Lower leg skin (tissue), 4 donors: ENCODE data around the gene STPG2. TPM values are rescaled to one million over a fixed set of nuclear protein-coding genes. Genes with fewer than 3 reads are reported as not detected.

Experiments
- DNase-seq, 2 donors: peaks; one replicate each; pipeline ENCODE4 v3.0.0-alpha.2; 2019; ENCODE audit warnings: low spot score in 2 of 2
- H3K4me3 ChIP-seq: fragments of 200-600 bp; sonication (generic); 2 replicates; pipeline ENCODE4 v1.5.1; 2017; ENCODE audit warnings: mild to moderate bottlenecking, low read depth; ENCODE audit not compliant: poor library complexity, severe bottlenecking
- CTCF ChIP-seq, 3 donors: fragments of 450-650 bp; IDR thresholded peaks; one replicate each; pipeline ENCODE4 v1.5.1; 2016; ENCODE audit warnings: antibody characterized with exemption in 3 of 3, mild to moderate bottlenecking in 3 of 3, moderate library complexity in 2 of 3
- POLR2A ChIP-seq, 2 donors: fragments of 450-650 bp; IDR thresholded peaks; one replicate each; pipeline ENCODE4 v1.6.1; 2016 to 2017; ENCODE audit warnings: antibody characterized with exemption in 2 of 2, mild to moderate bottlenecking in 1 of 2, moderate library complexity in 1 of 2
- WGBS, 2 donors: methylation state at CpG; one replicate each; pipeline ENCODE4 v1.1.5; 2018; 5-methylcytosine and 5-hydroxymethylcytosine counted together
- intact Hi-C: fragments of 100-400 bp; cut with DNase I; formaldehyde crosslinking; loops from one replicate; pipeline ENCODE4 v1.15.0; 2023; ENCODE audit warnings: low total_unique reads
- total RNA-seq, 4 donors: library from RNA; depleted of rRNA; stranded (reverse); fragments of >200 nt; gene quantifications; one replicate each; pipeline ENCODE4 v1.1.0, GENCODE V29; 2016

Gene STPG2
- total RNA-seq, 4 donors from 2014 or later: 0.21 to 0.84 (median 0.38) TPM

- no peak for DNase-seq
- H3K4me3 ChIP-seq: no peak overlapping the region
- TF ChIP-seq CTCF (IDR thresholded peaks at IDR 0.05) (no peak), POLR2A (IDR thresholded peaks at IDR 0.05) (no peak)
- whole genome bisulfite sequencing, 2 donors: 81 to 82% methylated on average over 3 of the region's 3 CpGs
- intact Hi-C loops: no loop called here
These were observed 487.1 kb downstream of the STPG2 start for GRCh38 chr4:97656044-97656720.

GRCh38 chr4:97653701-97654100 lies 489.6 kb downstream of the STPG2 start:
- no peak for DNase-seq
- no peak for TF ChIP-seq POLR2A (IDR thresholded peaks at IDR 0.05)
- TF ChIP-seq CTCF (IDR thresholded peaks at IDR 0.05): no peak
- no peak overlapping the region for H3K4me3 ChIP-seq
- 84 to 89% methylated on average over 2 of the region's 2 CpGs for WGBS, 2 donors
- intact Hi-C loops: no loop called here

GRCh38 chr4:97646997-97647396 lies 496.3 kb downstream of the STPG2 start:
- no peak for DNase-seq
- TF ChIP-seq CTCF (IDR thresholded peaks at IDR 0.05): no peak
- no peak for TF ChIP-seq POLR2A (IDR thresholded peaks at IDR 0.05)
- no peak overlapping the region for H3K4me3 ChIP-seq
- intact Hi-C loops: no loop called here

GRCh38 chr4:97645071-97645821 lies 498.0 kb downstream of the STPG2 start:
- no peak for TF ChIP-seq POLR2A (IDR thresholded peaks at IDR 0.05)
- TF ChIP-seq CTCF (IDR thresholded peaks at IDR 0.05): no peak
- DNase-seq: no peak
- WGBS, 2 donors: 60 to 72% methylated on average over 2 of the region's 2 CpGs
- no peak overlapping the region for H3K4me3 ChIP-seq
- intact Hi-C loops: no loop called here

GRCh38 chr4:97643179-97643578 lies 500.1 kb downstream of the STPG2 start:
- intact Hi-C loops: no loop called here
- no peak overlapping the region for H3K4me3 ChIP-seq
- TF ChIP-seq POLR2A (IDR thresholded peaks at IDR 0.05): no peak
- TF ChIP-seq CTCF (IDR thresholded peaks at IDR 0.05): no peak
- no peak for DNase-seq
